GM12878 (cell line): ENCODE results near the gene CYB5RL. TPM values are rescaled to one million over a fixed set of nuclear protein-coding genes. Genes with fewer than 3 reads are reported as not detected.

Experiments
- ATAC-seq: fragments of 200-7000 bp; cut with Tn5 transposase; 3 replicates; pipeline ENCODE4 v1.9.1; 2020; ENCODE audit warnings: mild to moderate bottlenecking, moderate library complexity
- BruUV-seq: library from RNA; stranded (reverse); fragments of 400-500 nt; replicated peaks from 2 replicates; lab custom pipeline; 2021; lab: Mats Ljungman, UMichigan
- CTCF ChIA-PET: fragments of 300-600 bp; sonication (Branson Sonifier 250); formaldehyde crosslinking; extraction: SDS; loops from one replicate; lab custom pipeline; 2021; ENCODE audit warnings: inconsistent platforms; lab: Yijun Ruan, JAX
- POLR2A ChIA-PET: fragments of 350-600 bp; formaldehyde crosslinking; extraction: SDS; loops from one replicate; lab custom pipeline; 2021; ENCODE audit warnings: inconsistent platforms; lab: Charles Lee
- RAD21 ChIA-PET: fragments of 300-600 bp; sonication (Branson Sonifier 250); formaldehyde crosslinking; loops from one replicate; lab custom pipeline; 2023; ENCODE audit warnings: antibody characterized with exemption; ENCODE audit not compliant: unreplicated experiment; lab: Charles Lee
- SMC1A ChIA-PET: fragments of 300-600 bp; sonication (Branson Sonifier 250); formaldehyde crosslinking; loops from one replicate; lab custom pipeline; 2023; ENCODE audit not compliant: unreplicated experiment, uncharacterized antibody; lab: Charles Lee
- DNase-seq: peaks from one replicate; pipeline ENCODE4 v3.0.0-alpha.2; 2011; ENCODE audit warnings: low read depth, low spot score
- FAIRE-seq: peaks from 3 replicates; lab custom pipeline; 2011; peaks lifted over from hg19 to GRCh38; lab: Jason Lieb, UNC
- H2AFZ ChIP-seq: 2 replicates; pipeline ENCODE4 v1.6.0; 2011; ENCODE audit warnings: low read depth, low read length, control low read depth; ENCODE audit not compliant: control insufficient read depth
- H3K27ac ChIP-seq: 2 replicates; pipeline ENCODE4 v1.5.1; 2011; ENCODE audit warnings: control low read depth; ENCODE audit not compliant: control insufficient read depth, insufficient read depth
- H3K27me3 ChIP-seq, 2 experiments: replicated peaks in 1 of 2; 2 replicates each; pipeline versions ENCODE4 v1.6.0 to v1.6.1; 2011; ENCODE audit warnings: low read length in 1 of 2; ENCODE audit not compliant: control insufficient read depth in 2 of 2, insufficient read depth in 2 of 2
- H3K36me3 ChIP-seq, 2 experiments: 2 replicates each; pipeline ENCODE4 v1.5.1; 2011; ENCODE audit warnings: low read length in 1 of 2; ENCODE audit not compliant: control insufficient read depth in 2 of 2, insufficient read depth in 2 of 2
- H3K4me1 ChIP-seq: 2 replicates; pipeline ENCODE4 v1.6.1; 2011; ENCODE audit warnings: mild to moderate bottlenecking, low read length, moderate library complexity, mixed read lengths; ENCODE audit not compliant: control insufficient read depth, insufficient read depth
- H3K4me2 ChIP-seq: 2 replicates; pipeline ENCODE4 v1.6.0; 2011; ENCODE audit warnings: control low read depth; ENCODE audit not compliant: control insufficient read depth, insufficient read depth
- H3K4me3 ChIP-seq: fragments of 200-600 bp; sonication (generic); 2 replicates; pipeline ENCODE4 v1.5.1; 2016
- H3K79me2 ChIP-seq: 2 replicates; pipeline ENCODE4 v1.6.0; 2011; ENCODE audit warnings: low read length; ENCODE audit not compliant: control insufficient read depth, insufficient read depth
- H3K9ac ChIP-seq: 2 replicates; pipeline ENCODE4 v1.8.0; 2011; ENCODE audit warnings: low read length, control low read depth, mixed read lengths; ENCODE audit not compliant: control insufficient read depth, insufficient read depth
- H3K9me3 ChIP-seq: replicated peaks from 3 replicates; pipeline ENCODE4 v1.5.1; 2011; ENCODE audit warnings: mild to moderate bottlenecking, low read length; ENCODE audit not compliant: control insufficient read depth, insufficient read depth
- H4K20me1 ChIP-seq: 2 replicates; pipeline ENCODE4 v1.6.0; 2011; ENCODE audit not compliant: control insufficient read depth, insufficient read depth
- CHD1 ChIP-seq: IDR thresholded peaks from 2 replicates; pipeline ENCODE4 v1.6.1; 2012; ENCODE audit warnings: low read depth, low read length, improper control_type of control experiment
- CHD4 ChIP-seq: fragments of 200-600 bp; sonication (generic); IDR thresholded peaks from 2 replicates; pipeline ENCODE4 v1.6.1; 2016; ENCODE audit warnings: mild to moderate bottlenecking
- DPF2 ChIP-seq: fragments of 450-650 bp; IDR thresholded peaks from 2 replicates; pipeline ENCODE4 v1.6.1; 2017; ENCODE audit warnings: mild to moderate bottlenecking
- ETV6 ChIP-seq, 2 experiments: fragments of 450-650 bp in 1 of 2; IDR thresholded peaks in 1 of 2; conservative IDR thresholded peaks in 1 of 2; 2 replicates each; pipeline ENCODE4 v1.6.1; 2014; ENCODE audit warnings: antibody characterized with exemption in 1 of 2, borderline replicate concordance in 1 of 2, low read depth in 1 of 2, mild to moderate bottlenecking in 1 of 2, moderate library complexity in 1 of 2
- GABPA ChIP-seq: IDR thresholded peaks from 2 replicates; pipeline ENCODE4 v1.6.1; 2014; ENCODE audit warnings: antibody characterized with exemption, low read depth, mild to moderate bottlenecking, inconsistent platforms
- GATAD2B ChIP-seq: fragments of 450-650 bp; conservative IDR thresholded peaks from 2 replicates; pipeline ENCODE4 v1.6.1; 2017; ENCODE audit warnings: low read depth, mild to moderate bottlenecking, moderate library complexity
- JUND ChIP-seq: IDR thresholded peaks from 2 replicates; pipeline ENCODE4 v1.6.1; 2012; ENCODE audit warnings: low read depth, mild to moderate bottlenecking, low read length, improper control_type of control experiment, moderate library complexity
- KDM1A ChIP-seq: fragments of 200-600 bp; sonication (generic); IDR thresholded peaks from 2 replicates; pipeline ENCODE4 v1.6.1; 2016; ENCODE audit warnings: borderline replicate concordance
- PAX5 ChIP-seq: IDR thresholded peaks from 2 replicates; pipeline ENCODE4 v1.6.1; 2011; ENCODE audit warnings: low read depth, low read length, borderline replicate concordance
- SMAD1 ChIP-seq: fragments of 450-650 bp; IDR thresholded peaks from 2 replicates; pipeline ENCODE4 v1.6.1; 2018; ENCODE audit warnings: mild to moderate bottlenecking, low read depth; ENCODE audit not compliant: partially characterized antibody
- SP1 ChIP-seq: IDR thresholded peaks from one replicate; pipeline ENCODE4 v1.6.1; 2011; ENCODE audit warnings: low read depth, low read length
- TAF1 ChIP-seq: IDR thresholded peaks from 2 replicates; pipeline ENCODE4 v1.6.1; 2011; ENCODE audit warnings: mild to moderate bottlenecking, low read depth, low read length, borderline replicate concordance
- ZNF207 ChIP-seq: fragments of 450-650 bp; IDR thresholded peaks from 2 replicates; pipeline ENCODE4 v1.6.1; 2014; ENCODE audit warnings: antibody characterized with exemption, mild to moderate bottlenecking, borderline replicate concordance
- ZZZ3 ChIP-seq: IDR thresholded peaks from 2 replicates; pipeline ENCODE4 v1.6.1; 2011; ENCODE audit warnings: low read depth; ENCODE audit not compliant: control insufficient read depth, insufficient read length
- WGBS: methylation state at CpG from one replicate; pipeline ENCODE4 v1.1.6; 2016; ENCODE audit warnings: low lambda C conversion rate; ENCODE audit not compliant: insufficient replicate concordance, insufficient coverage; ENCODE audit errors: missing lambda C conversion rate; 5-methylcytosine and 5-hydroxymethylcytosine counted together
- in situ Hi-C: fragments of 300-500 bp; cut with MboI; formaldehyde crosslinking; loops from 9 replicates; pipeline ENCODE4 v1.14.3; 2018; ENCODE audit warnings: mixed read lengths
- intact Hi-C: fragments of 100-400 bp; cut with micrococcal nuclease; formaldehyde crosslinking; loops from one replicate; pipeline ENCODE4 v1.14.2; 2022; ENCODE audit not compliant: unreplicated experiment
- polyA plus RNA-seq, 11 experiments: library from polyadenylated mRNA; depleted of rRNA in 4 of 11; unstranded in 6 of 11; stranded (reverse) in 5 of 11; fragments of >200 nt; fragmentation: Nextera tagmentation in 4 of 11; fragmentation: Illumina TruSeq in 1 of 11; extraction: Ambion mirVana in 4 of 11; extraction: Trizol in 1 of 11; gene quantifications; 1 replicate in 1 of 11; 2 replicates in 10 of 11; pipeline versions ENCODE4 v1.2.1 to v1.2.3, GENCODE V29; 2011 to 2016; ENCODE audit warnings: inconsistent platforms in 2 of 11, missing spikeins in 2 of 11, low read depth in 1 of 11
- total RNA-seq, 4 experiments: library from RNA; depleted of rRNA in 3 of 4; stranded (reverse); fragments of >200 nt in 3 of 4; fragmentation: Illumina TruSeq in 1 of 4; extraction: Trizol in 1 of 4; gene quantifications; 2 replicates each; pipeline versions ENCODE4 v1.2.1 to v1.2.3, GENCODE V29; 2013 to 2021
- TF ChIP-seq, protein P1 (sequence below): fragments of 450-650 bp; IDR thresholded peaks from 2 replicates; pipeline ENCODE4 v1.6.1; 2016; ENCODE audit warnings: mild to moderate bottlenecking, moderate library complexity, borderline replicate concordance
- TF ChIP-seq, protein P2 (sequence below): IDR thresholded peaks from 2 replicates; pipeline ENCODE4 v1.6.1; 2011; ENCODE audit warnings: low read depth, mild to moderate bottlenecking, low read length, moderate library complexity, borderline replicate concordance; ENCODE audit errors: extremely low read depth
- TF ChIP-seq, protein P3 (sequence below): fragments of 450-650 bp; IDR thresholded peaks from 2 replicates; pipeline ENCODE4 v1.6.1; 2017; ENCODE audit warnings: mild to moderate bottlenecking, moderate library complexity

The CYB5RL gene
- total and polyA plus RNA-seq, 10 of the 15 experiments (the other 5 are each of a cell fraction or from before 2014, with no cell fraction given) = 3.1 to 8.7 (median 7.2) TPM

GRCh38 chr1:54239035-54239383 is 39.2 kb upstream of the CYB5RL start:
- intact Hi-C loops (no loop called here), in situ Hi-C loops (no loop called here)
- Histone ChIP-seq H3K27me3 (no peaks in the 10 kb centered on the region), H4K20me1 (no peaks in the 10 kb centered on the region), H3K27ac (no peak overlapping the region), H3K4me1 (no peaks in the 10 kb centered on the region), H3K4me2 (no peak overlapping the region), H3K79me2 (no peaks in the 10 kb centered on the region), H3K9ac (no peak overlapping the region), H3K4me3 (no peak overlapping the region), H2AFZ (no peak overlapping the region), H3K36me3 (peaks cover 9 to 10% of the 10 kb centered on the region in 2 experiments; a peak in 3 of 4 replicates), H3K9me3 (no peaks in the 10 kb centered on the region)
- SMC1A ChIA-PET = interaction anchor here (0.6 kb wide), 1 partner anchor 454 kb away, joined by 3 read pairs; no protein-coding TSS in a partner anchor
- no peak for DNase-seq
- 99% methylated on average over 5 of the region's 5 CpGs for WGBS
- RAD21 ChIA-PET = no interaction called here
- POLR2A ChIA-PET = no interaction called here
- no peak for ATAC-seq
- no peak for FAIRE-seq
- CTCF ChIA-PET = no interaction called here
- BruUV-seq = no TSS peak
- no peak for TF ChIP-seq DPF2
- TF ChIP-seq CHD4 = no peak
- no peak for TF ChIP-seq GATAD2B
- TF ChIP-seq KDM1A = no peak
- TF ChIP-seq SMAD1 = no peak
- TF ChIP-seq, protein P1, sequence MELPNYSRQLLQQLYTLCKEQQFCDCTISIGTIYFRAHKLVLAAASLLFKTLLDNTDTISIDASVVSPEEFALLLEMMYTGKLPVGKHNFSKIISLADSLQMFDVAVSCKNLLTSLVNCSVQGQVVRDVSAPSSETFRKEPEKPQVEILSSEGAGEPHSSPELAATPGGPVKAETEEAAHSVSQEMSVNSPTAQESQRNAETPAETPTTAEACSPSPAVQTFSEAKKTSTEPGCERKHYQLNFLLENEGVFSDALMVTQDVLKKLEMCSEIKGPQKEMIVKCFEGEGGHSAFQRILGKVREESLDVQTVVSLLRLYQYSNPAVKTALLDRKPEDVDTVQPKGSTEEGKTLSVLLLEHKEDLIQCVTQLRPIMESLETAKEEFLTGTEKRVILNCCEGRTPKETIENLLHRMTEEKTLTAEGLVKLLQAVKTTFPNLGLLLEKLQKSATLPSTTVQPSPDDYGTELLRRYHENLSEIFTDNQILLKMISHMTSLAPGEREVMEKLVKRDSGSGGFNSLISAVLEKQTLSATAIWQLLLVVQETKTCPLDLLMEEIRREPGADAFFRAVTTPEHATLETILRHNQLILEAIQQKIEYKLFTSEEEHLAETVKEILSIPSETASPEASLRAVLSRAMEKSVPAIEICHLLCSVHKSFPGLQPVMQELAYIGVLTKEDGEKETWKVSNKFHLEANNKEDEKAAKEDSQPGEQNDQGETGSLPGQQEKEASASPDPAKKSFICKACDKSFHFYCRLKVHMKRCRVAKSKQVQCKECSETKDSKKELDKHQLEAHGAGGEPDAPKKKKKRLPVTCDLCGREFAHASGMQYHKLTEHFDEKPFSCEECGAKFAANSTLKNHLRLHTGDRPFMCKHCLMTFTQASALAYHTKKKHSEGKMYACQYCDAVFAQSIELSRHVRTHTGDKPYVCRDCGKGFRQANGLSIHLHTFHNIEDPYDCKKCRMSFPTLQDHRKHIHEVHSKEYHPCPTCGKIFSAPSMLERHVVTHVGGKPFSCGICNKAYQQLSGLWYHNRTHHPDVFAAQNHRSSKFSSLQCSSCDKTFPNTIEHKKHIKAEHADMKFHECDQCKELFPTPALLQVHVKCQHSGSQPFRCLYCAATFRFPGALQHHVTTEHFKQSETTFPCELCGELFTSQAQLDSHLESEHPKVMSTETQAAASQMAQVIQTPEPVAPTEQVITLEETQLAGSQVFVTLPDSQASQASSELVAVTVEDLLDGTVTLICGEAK = no peak
- no peak for TF ChIP-seq GABPA
- no peak for TF ChIP-seq ZNF207
- no peak for TF ChIP-seq TAF1
- TF ChIP-seq, protein P2, sequence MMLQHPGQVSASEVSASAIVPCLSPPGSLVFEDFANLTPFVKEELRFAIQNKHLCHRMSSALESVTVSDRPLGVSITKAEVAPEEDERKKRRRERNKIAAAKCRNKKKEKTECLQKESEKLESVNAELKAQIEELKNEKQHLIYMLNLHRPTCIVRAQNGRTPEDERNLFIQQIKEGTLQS = no peak
- no peak for TF ChIP-seq PAX5
- TF ChIP-seq ZZZ3 = no peak
- TF ChIP-seq SP1 = no peak
- no peak for TF ChIP-seq JUND
- TF ChIP-seq CHD1 = no peak
- TF ChIP-seq, protein P3, sequence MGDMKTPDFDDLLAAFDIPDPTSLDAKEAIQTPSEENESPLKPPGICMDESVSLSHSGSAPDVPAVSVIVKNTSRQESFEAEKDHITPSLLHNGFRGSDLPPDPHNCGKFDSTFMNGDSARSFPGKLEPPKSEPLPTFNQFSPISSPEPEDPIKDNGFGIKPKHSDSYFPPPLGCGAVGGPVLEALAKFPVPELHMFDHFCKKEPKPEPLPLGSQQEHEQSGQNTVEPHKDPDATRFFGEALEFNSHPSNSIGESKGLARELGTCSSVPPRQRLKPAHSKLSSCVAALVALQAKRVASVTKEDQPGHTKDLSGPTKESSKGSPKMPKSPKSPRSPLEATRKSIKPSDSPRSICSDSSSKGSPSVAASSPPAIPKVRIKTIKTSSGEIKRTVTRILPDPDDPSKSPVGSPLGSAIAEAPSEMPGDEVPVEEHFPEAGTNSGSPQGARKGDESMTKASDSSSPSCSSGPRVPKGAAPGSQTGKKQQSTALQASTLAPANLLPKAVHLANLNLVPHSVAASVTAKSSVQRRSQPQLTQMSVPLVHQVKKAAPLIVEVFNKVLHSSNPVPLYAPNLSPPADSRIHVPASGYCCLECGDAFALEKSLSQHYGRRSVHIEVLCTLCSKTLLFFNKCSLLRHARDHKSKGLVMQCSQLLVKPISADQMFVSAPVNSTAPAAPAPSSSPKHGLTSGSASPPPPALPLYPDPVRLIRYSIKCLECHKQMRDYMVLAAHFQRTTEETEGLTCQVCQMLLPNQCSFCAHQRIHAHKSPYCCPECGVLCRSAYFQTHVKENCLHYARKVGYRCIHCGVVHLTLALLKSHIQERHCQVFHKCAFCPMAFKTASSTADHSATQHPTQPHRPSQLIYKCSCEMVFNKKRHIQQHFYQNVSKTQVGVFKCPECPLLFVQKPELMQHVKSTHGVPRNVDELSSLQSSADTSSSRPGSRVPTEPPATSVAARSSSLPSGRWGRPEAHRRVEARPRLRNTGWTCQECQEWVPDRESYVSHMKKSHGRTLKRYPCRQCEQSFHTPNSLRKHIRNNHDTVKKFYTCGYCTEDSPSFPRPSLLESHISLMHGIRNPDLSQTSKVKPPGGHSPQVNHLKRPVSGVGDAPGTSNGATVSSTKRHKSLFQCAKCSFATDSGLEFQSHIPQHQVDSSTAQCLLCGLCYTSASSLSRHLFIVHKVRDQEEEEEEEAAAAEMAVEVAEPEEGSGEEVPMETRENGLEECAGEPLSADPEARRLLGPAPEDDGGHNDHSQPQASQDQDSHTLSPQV = no peak
- no peak for TF ChIP-seq ETV6 (conservative IDR thresholded peaks at IDR 0.05 in 1 of 2, IDR thresholded peaks at IDR 0.05 in 1 of 2; ENCODE audit: borderline replicate concordance in 1 of 2, low read depth in 1 of 2)
